NCI-H2107 (cell line): ENCODE data around the gene DTWD1.
"Not testable (repeated sequence)": the region's sequence is repeated elsewhere in the genome, so short reads cannot be mapped to it uniquely, and the experiment has no call there.

Experiments
- DNase-seq: peaks from one replicate; lab custom pipeline; 2025; lab: John Stamatoyannopoulos, UW

Gene DTWD1

GRCh38 chr15:49620658-49621368, at the start of gene DTWD1, which contains the start of gene FAM227B:
TSS of gene DTWD1 (plus strand) at chr15:49621048. CDS start at chr15:49625168, 4,120 bp downstream.
TSS of gene FAM227B (minus strand) at chr15:49620818. CDS start at chr15:49615171, 5,647 bp downstream.
- peak; percentile 71 for DNase-seq

- no peak for DNase-seq
Observed at GRCh38 chr15:49573421-49573820, 47.4 kb upstream of the DTWD1 start.

- DNase-seq, result no peak
Observed at GRCh38 chr15:49589030-49589429, 31.8 kb upstream of the DTWD1 start.

- DNase-seq, result not testable (repeated sequence)
Observed at GRCh38 chr15:49592829-49593316, 28.0 kb upstream of the DTWD1 start.

- no peak for DNase-seq
Observed at GRCh38 chr15:49604625-49605409, 16.0 kb upstream of the DTWD1 start.

- DNase-seq, result no peak
Observed at GRCh38 chr15:49605588-49605987, 15.3 kb upstream of the DTWD1 start.

GRCh38 chr15:49606594-49606993, 14.3 kb upstream of the DTWD1 start:
- no peak for DNase-seq

GRCh38 chr15:49610157-49610918, 10.5 kb upstream of the DTWD1 start:
- no peak for DNase-seq

- DNase-seq, result not testable (repeated sequence)
Observed at GRCh38 chr15:49612240-49612639, 8.6 kb upstream of the DTWD1 start.

GRCh38 chr15:49619226-49619625, 1.6 kb upstream of the DTWD1 start:
- no peak for DNase-seq

- DNase-seq, result no peak
Observed at GRCh38 chr15:49620199-49620598, 649 bp upstream of the DTWD1 start.

GRCh38 chr15:49621401-49621811, 558 bp downstream of the DTWD1 start:
- no peak for DNase-seq

GRCh38 chr15:49621887-49622286, 1.0 kb downstream of the DTWD1 start:
- DNase-seq, result no peak

- DNase-seq, result no peak
Observed at GRCh38 chr15:49622561-49622960, 1.7 kb downstream of the DTWD1 start.

GRCh38 chr15:49624056-49624455, 3.2 kb downstream of the DTWD1 start:
- no peak for DNase-seq

- DNase-seq, result no peak
Observed at GRCh38 chr15:49625460-49626036, 4.7 kb downstream of the DTWD1 start.

GRCh38 chr15:49627407-49627877, 6.6 kb downstream of the DTWD1 start:
- no peak for DNase-seq

GRCh38 chr15:49628379-49628778, 7.5 kb downstream of the DTWD1 start:
- no peak for DNase-seq

- DNase-seq, result no peak
Observed at GRCh38 chr15:49637857-49638256, 17.0 kb downstream of the DTWD1 start.

GRCh38 chr15:49644364-49644794, 23.5 kb downstream of the DTWD1 start:
- no peak for DNase-seq

- DNase-seq, result no peak
Observed at GRCh38 chr15:49645277-49645676, 24.4 kb downstream of the DTWD1 start.

- DNase-seq, result no peak
Observed at GRCh38 chr15:49645941-49646340, 25.1 kb downstream of the DTWD1 start.
